ENCODE measurements around the gene PDZRN4. TPM values are rescaled to one million over a fixed set of nuclear protein-coding genes. Genes with fewer than 3 reads are reported as not detected.

The PDZRN4 gene
- polyA plus RNA-seq, 1 donor from 2014 or later = 46.7 TPM

DNA sequence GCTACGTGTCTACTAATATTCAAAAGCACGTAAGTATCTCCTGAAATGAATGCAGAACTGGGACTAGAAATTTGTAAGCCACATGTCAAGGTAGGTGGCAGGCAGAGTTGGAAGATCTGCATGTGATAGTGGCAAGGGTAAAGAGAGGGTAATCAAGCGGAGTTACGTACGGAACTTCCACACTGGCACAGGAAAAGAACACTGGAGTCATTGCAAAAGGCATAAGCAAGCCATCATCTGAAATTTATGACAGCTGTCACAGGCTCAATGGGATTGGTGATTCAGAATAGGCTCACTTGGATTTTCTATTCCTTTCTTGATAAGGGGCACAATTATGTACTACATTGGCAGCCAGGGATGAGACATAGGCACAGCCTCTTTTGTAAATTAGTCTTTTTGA lies 245.3 kb downstream of the PDZRN4 start:
- TF ChIP-seq EZH2 (IDR thresholded peaks at IDR 0.05; ENCODE audit: borderline replicate concordance, insufficient read depth, low read length, poor library complexity, severe bottlenecking) = no peak
- no peak for TF ChIP-seq TAF1 (IDR thresholded peaks at IDR 0.05; ENCODE audit: low read depth)
- TF ChIP-seq, protein P1, sequence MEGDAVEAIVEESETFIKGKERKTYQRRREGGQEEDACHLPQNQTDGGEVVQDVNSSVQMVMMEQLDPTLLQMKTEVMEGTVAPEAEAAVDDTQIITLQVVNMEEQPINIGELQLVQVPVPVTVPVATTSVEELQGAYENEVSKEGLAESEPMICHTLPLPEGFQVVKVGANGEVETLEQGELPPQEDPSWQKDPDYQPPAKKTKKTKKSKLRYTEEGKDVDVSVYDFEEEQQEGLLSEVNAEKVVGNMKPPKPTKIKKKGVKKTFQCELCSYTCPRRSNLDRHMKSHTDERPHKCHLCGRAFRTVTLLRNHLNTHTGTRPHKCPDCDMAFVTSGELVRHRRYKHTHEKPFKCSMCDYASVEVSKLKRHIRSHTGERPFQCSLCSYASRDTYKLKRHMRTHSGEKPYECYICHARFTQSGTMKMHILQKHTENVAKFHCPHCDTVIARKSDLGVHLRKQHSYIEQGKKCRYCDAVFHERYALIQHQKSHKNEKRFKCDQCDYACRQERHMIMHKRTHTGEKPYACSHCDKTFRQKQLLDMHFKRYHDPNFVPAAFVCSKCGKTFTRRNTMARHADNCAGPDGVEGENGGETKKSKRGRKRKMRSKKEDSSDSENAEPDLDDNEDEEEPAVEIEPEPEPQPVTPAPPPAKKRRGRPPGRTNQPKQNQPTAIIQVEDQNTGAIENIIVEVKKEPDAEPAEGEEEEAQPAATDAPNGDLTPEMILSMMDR (IDR thresholded peaks at IDR 0.05; ENCODE audit: poor library complexity, severe bottlenecking) = no peak
- TF ChIP-seq MXI1 (conservative IDR thresholded peaks at IDR 0.05; ENCODE audit: poor library complexity, severe bottlenecking) = peak; percentile 34
- peak; percentile 34 for TF ChIP-seq RAD21 (conservative IDR thresholded peaks at IDR 0.05)
- TF ChIP-seq, protein P2, sequence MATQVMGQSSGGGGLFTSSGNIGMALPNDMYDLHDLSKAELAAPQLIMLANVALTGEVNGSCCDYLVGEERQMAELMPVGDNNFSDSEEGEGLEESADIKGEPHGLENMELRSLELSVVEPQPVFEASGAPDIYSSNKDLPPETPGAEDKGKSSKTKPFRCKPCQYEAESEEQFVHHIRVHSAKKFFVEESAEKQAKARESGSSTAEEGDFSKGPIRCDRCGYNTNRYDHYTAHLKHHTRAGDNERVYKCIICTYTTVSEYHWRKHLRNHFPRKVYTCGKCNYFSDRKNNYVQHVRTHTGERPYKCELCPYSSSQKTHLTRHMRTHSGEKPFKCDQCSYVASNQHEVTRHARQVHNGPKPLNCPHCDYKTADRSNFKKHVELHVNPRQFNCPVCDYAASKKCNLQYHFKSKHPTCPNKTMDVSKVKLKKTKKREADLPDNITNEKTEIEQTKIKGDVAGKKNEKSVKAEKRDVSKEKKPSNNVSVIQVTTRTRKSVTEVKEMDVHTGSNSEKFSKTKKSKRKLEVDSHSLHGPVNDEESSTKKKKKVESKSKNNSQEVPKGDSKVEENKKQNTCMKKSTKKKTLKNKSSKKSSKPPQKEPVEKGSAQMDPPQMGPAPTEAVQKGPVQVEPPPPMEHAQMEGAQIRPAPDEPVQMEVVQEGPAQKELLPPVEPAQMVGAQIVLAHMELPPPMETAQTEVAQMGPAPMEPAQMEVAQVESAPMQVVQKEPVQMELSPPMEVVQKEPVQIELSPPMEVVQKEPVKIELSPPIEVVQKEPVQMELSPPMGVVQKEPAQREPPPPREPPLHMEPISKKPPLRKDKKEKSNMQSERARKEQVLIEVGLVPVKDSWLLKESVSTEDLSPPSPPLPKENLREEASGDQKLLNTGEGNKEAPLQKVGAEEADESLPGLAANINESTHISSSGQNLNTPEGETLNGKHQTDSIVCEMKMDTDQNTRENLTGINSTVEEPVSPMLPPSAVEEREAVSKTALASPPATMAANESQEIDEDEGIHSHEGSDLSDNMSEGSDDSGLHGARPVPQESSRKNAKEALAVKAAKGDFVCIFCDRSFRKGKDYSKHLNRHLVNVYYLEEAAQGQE (IDR thresholded peaks at IDR 0.05; ENCODE audit: borderline replicate concordance) = peak; percentile 92
- TF ChIP-seq POLR2AphosphoS5 (IDR thresholded peaks at IDR 0.05) = peak; percentile 89
- peak; percentile 96 for TF ChIP-seq EP300 (conservative IDR thresholded peaks at IDR 0.05; ENCODE audit: poor library complexity, severe bottlenecking)
- TF ChIP-seq SMC3 (conservative IDR thresholded peaks at IDR 0.05; ENCODE audit: poor library complexity) = peak; percentile 40
- no peaks in the 10 kb centered on the region for H3K9me2 ChIP-seq (ENCODE audit: insufficient read depth, low read length)
- no peaks in the 10 kb centered on the region for H3K36me3 ChIP-seq (ENCODE audit: insufficient read depth, low read length)
- H3K9me3 ChIP-seq (ENCODE audit: low read length) = no peaks in the 10 kb centered on the region
- H3K27me3 ChIP-seq (ENCODE audit: insufficient read depth, low read depth, low read length) = no peaks in the 10 kb centered on the region
- no peaks in the 10 kb centered on the region for H4K20me1 ChIP-seq (ENCODE audit: insufficient read depth)
- H3F3A ChIP-seq (ENCODE audit: insufficient read depth, low read length, poor library complexity, severe bottlenecking) = no peaks in the 10 kb centered on the region
- H3K9ac ChIP-seq (ENCODE audit: low read length) = peak overlapping the region; percentile 37
- H3K4me3 ChIP-seq (ENCODE audit: low read length) = peak overlapping the region; percentile 23
- H2AFZ ChIP-seq (ENCODE audit: low read depth, low read length) = no peak overlapping the region
- H3K79me2 ChIP-seq (replicated peaks; ENCODE audit: insufficient read depth, low read length) = no peaks in the 10 kb centered on the region
- H3K27ac ChIP-seq (ENCODE audit: low read length) = peak overlapping the region; percentile 90
- H3K4me2 ChIP-seq (ENCODE audit: low read length) = no peak overlapping the region

DNA sequence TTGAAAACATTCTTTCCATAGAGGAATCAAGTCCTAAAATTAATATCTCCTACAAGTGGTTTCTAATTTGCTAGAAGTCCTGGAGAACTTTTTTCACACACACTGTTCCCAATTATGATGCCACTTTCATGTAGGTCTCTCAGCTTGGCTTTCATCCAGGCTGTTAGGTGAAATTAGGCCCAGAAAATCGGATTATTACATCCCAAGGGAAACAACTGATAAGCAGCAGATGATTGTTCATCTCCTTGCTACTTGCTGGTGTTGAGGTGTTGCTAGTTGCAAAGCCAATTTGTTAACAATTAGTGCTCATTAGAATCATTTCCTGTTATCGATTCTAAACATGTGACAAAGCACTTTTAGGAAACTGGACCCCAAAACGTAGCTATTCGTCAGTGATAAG lies 248.0 kb downstream of the PDZRN4 start:
- no peaks in the 10 kb centered on the region for H3K36me3 ChIP-seq (ENCODE audit: insufficient read depth, low read length)
- no peaks in the 10 kb centered on the region for H4K20me1 ChIP-seq (ENCODE audit: insufficient read depth)
- no peak for TF ChIP-seq MXI1 (conservative IDR thresholded peaks at IDR 0.05; ENCODE audit: poor library complexity, severe bottlenecking)
- TF ChIP-seq EP300 (conservative IDR thresholded peaks at IDR 0.05; ENCODE audit: poor library complexity, severe bottlenecking) = no peak
- no peak for TF ChIP-seq EZH2 (IDR thresholded peaks at IDR 0.05; ENCODE audit: borderline replicate concordance, insufficient read depth, low read length, poor library complexity, severe bottlenecking)
- no peak for TF ChIP-seq POLR2AphosphoS5 (IDR thresholded peaks at IDR 0.05)
- TF ChIP-seq SMC3 (conservative IDR thresholded peaks at IDR 0.05; ENCODE audit: poor library complexity) = no peak
- no peak for TF ChIP-seq TAF1 (IDR thresholded peaks at IDR 0.05; ENCODE audit: low read depth)
- no peaks in the 10 kb centered on the region for H3K9me2 ChIP-seq (ENCODE audit: insufficient read depth, low read length)
- H3K9ac ChIP-seq (ENCODE audit: low read length) = no peak overlapping the region
- peaks cover 19% of the 10 kb centered on the region for H3K79me2 ChIP-seq (replicated peaks; ENCODE audit: insufficient read depth, low read length)
- no peak overlapping the region for H3K4me3 ChIP-seq (ENCODE audit: low read length)
- H3K27ac ChIP-seq (ENCODE audit: low read length) = no peak overlapping the region
- no peaks in the 10 kb centered on the region for H3K27me3 ChIP-seq (ENCODE audit: insufficient read depth, low read depth, low read length)
- no peaks in the 10 kb centered on the region for H3K9me3 ChIP-seq (ENCODE audit: low read length)
- no peak overlapping the region for H3K4me2 ChIP-seq (ENCODE audit: low read length)
- no peaks in the 10 kb centered on the region for H3F3A ChIP-seq (ENCODE audit: insufficient read depth, low read length, poor library complexity, severe bottlenecking)
- no peak overlapping the region for H2AFZ ChIP-seq (ENCODE audit: low read depth, low read length)
